ENCODE measurements around the gene TCP1. TPM values are rescaled to one million over a fixed set of nuclear protein-coding genes. Genes with fewer than 3 reads are reported as not detected.

The TCP1 gene
- total RNA-seq, 2 donors from 2014 or later = 55.7 to 81.5 TPM

GRCh38 chr6:159833997-159834603, 44.7 kb upstream of the TCP1 start:
- no peak overlapping the region for H3K4me3 ChIP-seq
- intact Hi-C loops (cut with DNase I) = no loop called here

GRCh38 chr6:159833556-159833955, 44.2 kb upstream of the TCP1 start:
- Histone ChIP-seq H3K36me3 (replicated peaks in 1 of 2; ENCODE audit: insufficient read depth in 1 of 2, low read depth in 2 of 2) (no peaks in the 10 kb centered on the region), H3K27me3 (no peaks in the 10 kb centered on the region), H3K4me1 (peaks cover 12% of the 10 kb centered on the region), H3K27ac (no peak overlapping the region), H3K9me3 (no peaks in the 10 kb centered on the region), H3K4me3 (no peak overlapping the region)
- no peak for DNase-seq
- intact Hi-C loops (cut with DNase I) = no loop called here
- 87 to 100% methylated on average over 2 of the region's 2 CpGs for WGBS, 2 donors
- TF ChIP-seq POLR2A (IDR thresholded peaks at IDR 0.05) (no peak), CTCF (IDR thresholded peaks at IDR 0.05) (no peak)
- ATAC-seq = no peak

More at GRCh38 chr6:159833997-159834603, 44.7 kb upstream of the TCP1 start:
- no peak overlapping the region for H3K27ac ChIP-seq
- ATAC-seq (no peak), DNase-seq (no peak)
- 87 to 89% methylated on average over 4 to 5 of the region's 5 CpGs for WGBS, 2 donors
- TF ChIP-seq CTCF (IDR thresholded peaks at IDR 0.05) = no peak
- H3K36me3 ChIP-seq (replicated peaks in 1 of 2; ENCODE audit: insufficient read depth in 1 of 2, low read depth in 2 of 2) = no peaks in the 10 kb centered on the region
- H3K27me3 ChIP-seq = no peaks in the 10 kb centered on the region
- H3K4me1 ChIP-seq = peaks cover 12% of the 10 kb centered on the region
- H3K9me3 ChIP-seq = no peaks in the 10 kb centered on the region

- no peak for DNase-seq
- ATAC-seq = no peak
- H3K36me3 ChIP-seq (replicated peaks in 1 of 2; ENCODE audit: insufficient read depth in 1 of 2, low read depth in 2 of 2) = no peaks in the 10 kb centered on the region
- no peak for TF ChIP-seq POLR2A (IDR thresholded peaks at IDR 0.05)
- no peak for TF ChIP-seq CTCF (IDR thresholded peaks at IDR 0.05)
- no peak overlapping the region for H3K4me3 ChIP-seq
- H3K4me1 ChIP-seq = peaks cover 12% of the 10 kb centered on the region
- H3K9me3 ChIP-seq = no peaks in the 10 kb centered on the region
- no peaks in the 10 kb centered on the region for H3K27me3 ChIP-seq
- no peak overlapping the region for H3K27ac ChIP-seq
- WGBS, 2 donors = 88 to 91% methylated on average over 4 of the region's 4 CpGs
- intact Hi-C loops (cut with DNase I) = no loop called here
Measured at GRCh38 chr6:159832946-159833345, 43.5 kb upstream of the TCP1 start.

- 29 to 53% methylated on average over 3 to 4 of the region's 4 CpGs for WGBS, 2 donors
- ATAC-seq (peak; percentile 54), DNase-seq (peak; percentile 28 to 73 (median 51))
- intact Hi-C loops (cut with DNase I) = no loop called here
- no peaks in the 10 kb centered on the region for H3K27me3 ChIP-seq
- H3K4me1 ChIP-seq = peaks cover 12% of the 10 kb centered on the region
- H3K27ac ChIP-seq = no peak overlapping the region
- H3K9me3 ChIP-seq = no peaks in the 10 kb centered on the region
- no peak for TF ChIP-seq POLR2A (IDR thresholded peaks at IDR 0.05)
- TF ChIP-seq CTCF (IDR thresholded peaks at IDR 0.05) = no peak
- no peaks in the 10 kb centered on the region for H3K36me3 ChIP-seq (replicated peaks in 1 of 2; ENCODE audit: insufficient read depth in 1 of 2, low read depth in 2 of 2)
- no peak overlapping the region for H3K4me3 ChIP-seq
Measured at GRCh38 chr6:159831373-159831679, 41.9 kb upstream of the TCP1 start.
